KMS-11 (cell line): ENCODE data around the gene TPSB2.
"Not testable (repeated sequence)": the region's sequence is repeated elsewhere in the genome, so short reads cannot be mapped to it uniquely, and the experiment has no call there.

Experiments
- H2AFZ ChIP-seq: fragments of 200-600 bp; sonication (generic); 2 replicates; pipeline ENCODE4 v1.6.1; 2016; ENCODE audit warnings: antibody characterized with exemption, mixed run types, low read depth
- H3K27ac ChIP-seq: fragments of 200-600 bp; sonication (generic); 2 replicates; pipeline ENCODE4 v1.6.1; 2016; ENCODE audit warnings: mild to moderate bottlenecking, mixed run types
- H3K27me3 ChIP-seq: fragments of 200-600 bp; sonication (generic); 2 replicates; pipeline ENCODE4 v1.6.1; 2017; ENCODE audit warnings: mild to moderate bottlenecking, low read depth, mixed run types, moderate library complexity; ENCODE audit not compliant: insufficient read depth
- H3K36me3 ChIP-seq: fragments of 200-600 bp; sonication (generic); 2 replicates; pipeline ENCODE4 v1.6.1; 2017; ENCODE audit warnings: mild to moderate bottlenecking, mixed run types; ENCODE audit not compliant: insufficient read depth
- H3K4me1 ChIP-seq: fragments of 200-600 bp; sonication (generic); 2 replicates; pipeline ENCODE4 v1.6.1; 2016; ENCODE audit warnings: mild to moderate bottlenecking, low read depth, mixed run types; ENCODE audit not compliant: poor library complexity, severe bottlenecking
- H3K4me2 ChIP-seq: fragments of 200-600 bp; sonication (generic); 2 replicates; pipeline ENCODE4 v1.7.0; 2016; ENCODE audit warnings: mild to moderate bottlenecking, mixed run types
- H3K4me3 ChIP-seq: fragments of 200-600 bp; sonication (generic); IDR thresholded peaks from 2 replicates; pipeline ENCODE4 v1.6.1; 2017; ENCODE audit warnings: low read depth, low read length, mixed read lengths; ENCODE audit not compliant: insufficient read depth
- H3K79me2 ChIP-seq: fragments of 200-600 bp; sonication (generic); 2 replicates; pipeline ENCODE4 v1.6.1; 2016; ENCODE audit warnings: low read depth, mixed run types; ENCODE audit not compliant: insufficient read depth
- H3K9ac ChIP-seq: fragments of 200-600 bp; sonication (generic); 2 replicates; pipeline ENCODE4 v1.6.1; 2016; ENCODE audit warnings: mild to moderate bottlenecking, mixed run types
- H4K20me1 ChIP-seq: fragments of 200-600 bp; sonication (generic); 2 replicates; pipeline ENCODE4 v1.6.1; 2016; ENCODE audit warnings: mild to moderate bottlenecking, mixed run types; ENCODE audit not compliant: insufficient read depth
- CTCF ChIP-seq: fragments of 200-600 bp; sonication (generic); conservative IDR thresholded peaks from 2 replicates; pipeline ENCODE4 v1.6.1; 2017; ENCODE audit warnings: low read depth, mild to moderate bottlenecking, antibody characterized with exemption, low read length, moderate library complexity, mixed read lengths

TPSB2 gene

GRCh38 chr16:1201444-1201843 is 28.5 kb downstream of the TPSB2 start:
- H3K9ac ChIP-seq, result no peak overlapping the region
- H3K4me2 ChIP-seq, result no peak overlapping the region
- no peaks in the 10 kb centered on the region for H3K36me3 ChIP-seq
- H3K27ac ChIP-seq, result no peak overlapping the region
- H2AFZ ChIP-seq, result no peak overlapping the region
- H3K79me2 ChIP-seq, result no peaks in the 10 kb centered on the region
- H3K4me1 ChIP-seq, result no peaks in the 10 kb centered on the region
- no peak for TF ChIP-seq CTCF
- no peak overlapping the region for H3K4me3 ChIP-seq
- H3K27me3 ChIP-seq, result peaks cover 79% of the 10 kb centered on the region
- H4K20me1 ChIP-seq, result no peaks in the 10 kb centered on the region

GRCh38 chr16:1200014-1200627 is 29.9 kb downstream of the TPSB2 start:
- H3K4me2 ChIP-seq, result no peak overlapping the region
- H2AFZ ChIP-seq, result no peak overlapping the region
- H3K27ac ChIP-seq, result no peak overlapping the region
- TF ChIP-seq CTCF, result no peak
- H3K4me3 ChIP-seq, result no peak overlapping the region
- no peak overlapping the region for H3K9ac ChIP-seq
- peaks cover 77% of the 10 kb centered on the region for H3K27me3 ChIP-seq
- H3K79me2 ChIP-seq, result no peaks in the 10 kb centered on the region
- H3K4me1 ChIP-seq, result no peaks in the 10 kb centered on the region
- no peaks in the 10 kb centered on the region for H4K20me1 ChIP-seq
- H3K36me3 ChIP-seq, result no peaks in the 10 kb centered on the region

GRCh38 chr16:1199347-1200013 is 30.5 kb downstream of the TPSB2 start:
- Histone ChIP-seq H3K9ac (no peak overlapping the region), H3K4me2 (no peak overlapping the region), H3K4me1 (no peaks in the 10 kb centered on the region), H3K27ac (no peak overlapping the region), H3K36me3 (no peaks in the 10 kb centered on the region), H4K20me1 (no peaks in the 10 kb centered on the region), H2AFZ (no peak overlapping the region), H3K79me2 (no peaks in the 10 kb centered on the region), H3K27me3 (peaks cover 79% of the 10 kb centered on the region), H3K4me3 (no peak overlapping the region)
- TF ChIP-seq CTCF, result no peak

- not testable (repeated sequence) for H3K4me3 ChIP-seq, H4K20me1 ChIP-seq, H3K27ac ChIP-seq, H3K36me3 ChIP-seq, H3K79me2 ChIP-seq, H3K4me1 ChIP-seq, H3K9ac ChIP-seq, H3K4me2 ChIP-seq, H2AFZ ChIP-seq
- peaks cover 79% of the 10 kb centered on the region for H3K27me3 ChIP-seq
Observed at GRCh38 chr16:1198671-1199346, 31.2 kb downstream of the TPSB2 start.

- no peaks in the 10 kb centered on the region for H4K20me1 ChIP-seq
Observed at GRCh38 chr16:1198194-1198593, 31.8 kb downstream of the TPSB2 start.

More at GRCh38 chr16:1198194-1198593, 31.8 kb downstream of the TPSB2 start:
- Histone ChIP-seq H3K4me2 (no peak overlapping the region), H2AFZ (no peak overlapping the region), H3K36me3 (no peaks in the 10 kb centered on the region), H3K27me3 (peaks cover 78% of the 10 kb centered on the region), H3K79me2 (no peaks in the 10 kb centered on the region), H3K4me3 (no peak overlapping the region), H3K4me1 (no peaks in the 10 kb centered on the region), H3K27ac (no peak overlapping the region), H3K9ac (no peak overlapping the region)
- TF ChIP-seq CTCF, result no peak
